Smooth muscle cell (in vitro differentiated cells): Measurements from ENCODE around the gene HNRNPA3. TPM values are rescaled to one million over a fixed set of nuclear protein-coding genes. Genes with fewer than 3 reads are reported as not detected.

Source experiments
- DNase-seq: peaks from one replicate; lab custom pipeline; 2025; ENCODE audit not compliant: unreplicated experiment; lab: John Stamatoyannopoulos, UW
- H2AFZ ChIP-seq: fragments of 200-600 bp; sonication (generic); 2 replicates; pipeline ENCODE4 v1.6.0; 2016; ENCODE audit warnings: antibody characterized with exemption, low read depth, mild to moderate bottlenecking
- H3F3A ChIP-seq: fragments of 200-600 bp; sonication (generic); 2 replicates; pipeline ENCODE4 v1.6.0; 2017; ENCODE audit warnings: antibody characterized with exemption, low read depth
- H3K27ac ChIP-seq: fragments of 200-600 bp; sonication (generic); 2 replicates; pipeline ENCODE4 v1.5.1; 2016; ENCODE audit warnings: low read depth, mild to moderate bottlenecking
- H3K27me3 ChIP-seq: fragments of 200-600 bp; sonication (generic); 2 replicates; pipeline ENCODE4 v1.6.1; 2016; ENCODE audit warnings: low read depth, mild to moderate bottlenecking
- H3K36me3 ChIP-seq: fragments of 200-600 bp; sonication (generic); 2 replicates; pipeline ENCODE4 v1.5.1; 2016; ENCODE audit warnings: low read depth
- H3K4me1 ChIP-seq: fragments of 200-600 bp; sonication (generic); 2 replicates; pipeline ENCODE4 v1.5.1; 2016; ENCODE audit warnings: low read depth
- H3K4me2 ChIP-seq: fragments of 200-600 bp; sonication (generic); 2 replicates; pipeline ENCODE4 v1.6.0; 2016; ENCODE audit warnings: mild to moderate bottlenecking
- H3K4me3 ChIP-seq: fragments of 200-600 bp; sonication (generic); 2 replicates; pipeline ENCODE4 v1.5.1; 2016; ENCODE audit warnings: mild to moderate bottlenecking
- H3K79me2 ChIP-seq: fragments of 200-600 bp; sonication (generic); 2 replicates; pipeline ENCODE4 v1.6.0; 2016; ENCODE audit warnings: low read depth, mild to moderate bottlenecking
- H3K9ac ChIP-seq: fragments of 200-600 bp; sonication (generic); 2 replicates; pipeline ENCODE4 v1.6.0; 2016; ENCODE audit warnings: low read depth
- H3K9me3 ChIP-seq: fragments of 200-600 bp; sonication (generic); replicated peaks from 2 replicates; pipeline ENCODE4 v1.5.1; 2016; ENCODE audit warnings: low read depth
- H4K20me1 ChIP-seq: fragments of 200-600 bp; sonication (generic); 2 replicates; pipeline ENCODE4 v1.6.0; 2016; ENCODE audit warnings: low read depth
- WGBS: methylation state at CpG from one replicate; pipeline ENCODE4 v1.1.7; 2016; ENCODE audit warnings: low lambda C conversion rate; 5-methylcytosine and 5-hydroxymethylcytosine counted together
- polyA plus RNA-seq: library from polyadenylated mRNA; unstranded; fragments of >200 nt; fragmentation: Nextera tagmentation; extraction: Ambion mirVana; gene quantifications from 2 replicates; pipeline ENCODE4 v1.2.1, GENCODE V29; 2016
- total RNA-seq: library from RNA; depleted of rRNA; stranded (reverse); fragments of >200 nt; gene quantifications from 2 replicates; pipeline ENCODE4 v1.2.3, GENCODE V29; 2014
- TF ChIP-seq, protein P1 (sequence below): fragments of 200-600 bp; sonication (generic); IDR thresholded peaks from 2 replicates; pipeline ENCODE4 v1.5.1; 2017; ENCODE audit warnings: borderline replicate concordance, mild to moderate bottlenecking, antibody characterized with exemption; ENCODE audit not compliant: insufficient read depth, poor library complexity, severe bottlenecking

HNRNPA3 gene
- total and polyA plus RNA-seq, 2 experiments from 2014 or later: 40.3 to 55.8 TPM

GRCh38 chr2:177263451-177264208 lies 51.0 kb downstream of the HNRNPA3 start:
- TF ChIP-seq, protein P1, sequence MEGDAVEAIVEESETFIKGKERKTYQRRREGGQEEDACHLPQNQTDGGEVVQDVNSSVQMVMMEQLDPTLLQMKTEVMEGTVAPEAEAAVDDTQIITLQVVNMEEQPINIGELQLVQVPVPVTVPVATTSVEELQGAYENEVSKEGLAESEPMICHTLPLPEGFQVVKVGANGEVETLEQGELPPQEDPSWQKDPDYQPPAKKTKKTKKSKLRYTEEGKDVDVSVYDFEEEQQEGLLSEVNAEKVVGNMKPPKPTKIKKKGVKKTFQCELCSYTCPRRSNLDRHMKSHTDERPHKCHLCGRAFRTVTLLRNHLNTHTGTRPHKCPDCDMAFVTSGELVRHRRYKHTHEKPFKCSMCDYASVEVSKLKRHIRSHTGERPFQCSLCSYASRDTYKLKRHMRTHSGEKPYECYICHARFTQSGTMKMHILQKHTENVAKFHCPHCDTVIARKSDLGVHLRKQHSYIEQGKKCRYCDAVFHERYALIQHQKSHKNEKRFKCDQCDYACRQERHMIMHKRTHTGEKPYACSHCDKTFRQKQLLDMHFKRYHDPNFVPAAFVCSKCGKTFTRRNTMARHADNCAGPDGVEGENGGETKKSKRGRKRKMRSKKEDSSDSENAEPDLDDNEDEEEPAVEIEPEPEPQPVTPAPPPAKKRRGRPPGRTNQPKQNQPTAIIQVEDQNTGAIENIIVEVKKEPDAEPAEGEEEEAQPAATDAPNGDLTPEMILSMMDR: peak; percentile 87
- Histone ChIP-seq H4K20me1 (peaks cover 45% of the 10 kb centered on the region), H3F3A (peaks cover 13% of the 10 kb centered on the region), H3K27ac (peak overlapping the region; percentile 99), H3K9me3 (no peaks in the 10 kb centered on the region), H3K4me2 (peak overlapping the region; percentile 97), H3K9ac (peak overlapping the region; percentile 99), H3K27me3 (no peaks in the 10 kb centered on the region), H3K79me2 (peaks cover 47% of the 10 kb centered on the region), H3K4me1 (peaks cover 30% of the 10 kb centered on the region), H3K36me3 (no peaks in the 10 kb centered on the region), H2AFZ (peak overlapping the region; percentile 22), H3K4me3 (peak overlapping the region; percentile 91)
- WGBS: under 1% methylated on average over 72 of the region's 81 CpGs
- DNase-seq: peak; percentile 95

- peaks cover 30% of the 10 kb centered on the region for H3K4me1 ChIP-seq
Observed at GRCh38 chr2:177264209-177264692, 51.7 kb downstream of the HNRNPA3 start.

GRCh38 chr2:177264693-177265587 lies 52.3 kb downstream of the HNRNPA3 start, which contains the start of gene NFE2L2:
NFE2L2 (minus strand) TSS chr2:177264727; CDS start chr2:177264576, 151 bp downstream.
- H3K4me2 ChIP-seq: peak within 1 kb of the TSS; percentile 95
- WGBS: under 1% methylated on average over 56 of the region's 66 CpGs
- H3K79me2 ChIP-seq: peaks cover 34% of the 10 kb centered on the region
- peak; percentile 81 for DNase-seq
- peak within 1 kb of the TSS; percentile 99 for H3K27ac ChIP-seq
- TF ChIP-seq, protein P1: no peak
- peaks cover 30% of the 10 kb centered on the region for H3K4me1 ChIP-seq
- peaks cover 32% of the 10 kb centered on the region for H4K20me1 ChIP-seq
- no peaks in the 10 kb centered on the region for H3K9me3 ChIP-seq
- no peaks in the 10 kb centered on the region for H3K27me3 ChIP-seq
- peak within 1 kb of the TSS; percentile 43 for H2AFZ ChIP-seq
- peak within 1 kb of the TSS; percentile 91 for H3K4me3 ChIP-seq
- H3F3A ChIP-seq: peaks cover 13% of the 10 kb centered on the region
- H3K36me3 ChIP-seq: no peaks in the 10 kb centered on the region
- H3K9ac ChIP-seq: peak within 1 kb of the TSS; percentile 99

More at GRCh38 chr2:177264209-177264692, 51.7 kb downstream of the HNRNPA3 start:
- Histone ChIP-seq H3K27me3 (no peaks in the 10 kb centered on the region), H3K27ac (peak overlapping the region; percentile 99), H2AFZ (no peak overlapping the region), H3K9me3 (no peaks in the 10 kb centered on the region), H3K79me2 (peaks cover 41% of the 10 kb centered on the region), H3K4me3 (peak overlapping the region; percentile 91), H3K9ac (peak overlapping the region; percentile 99), H4K20me1 (peaks cover 39% of the 10 kb centered on the region), H3F3A (peaks cover 13% of the 10 kb centered on the region), H3K4me2 (peak overlapping the region; percentile 95), H3K36me3 (no peaks in the 10 kb centered on the region)
- DNase-seq: no peak
- TF ChIP-seq, protein P1: no peak
- WGBS: 2% methylated on average over 25 of the region's 61 CpGs
